ENCODE results near the gene TBC1D1.

DNA sequence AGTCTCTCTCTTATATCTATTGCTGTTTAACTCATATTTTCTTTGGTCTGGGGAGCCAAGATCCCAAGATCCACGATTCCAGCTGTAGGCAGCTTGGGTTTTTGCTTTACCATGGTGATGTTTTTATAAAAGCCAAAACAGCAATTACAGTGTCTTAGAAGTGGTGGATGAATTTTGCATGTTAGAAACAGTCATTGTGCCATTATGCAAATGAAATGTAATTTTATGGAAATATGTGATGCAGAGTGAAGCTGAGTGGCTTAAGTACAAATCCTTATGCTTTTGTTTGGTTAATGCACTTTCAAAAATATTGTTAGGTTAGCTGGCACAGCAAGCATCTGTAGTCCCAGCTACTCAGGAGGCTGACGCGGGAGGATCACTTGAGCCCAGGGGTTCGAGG is 36.5 kb downstream of the TBC1D1 start:
- TF ChIP-seq, protein P1, sequence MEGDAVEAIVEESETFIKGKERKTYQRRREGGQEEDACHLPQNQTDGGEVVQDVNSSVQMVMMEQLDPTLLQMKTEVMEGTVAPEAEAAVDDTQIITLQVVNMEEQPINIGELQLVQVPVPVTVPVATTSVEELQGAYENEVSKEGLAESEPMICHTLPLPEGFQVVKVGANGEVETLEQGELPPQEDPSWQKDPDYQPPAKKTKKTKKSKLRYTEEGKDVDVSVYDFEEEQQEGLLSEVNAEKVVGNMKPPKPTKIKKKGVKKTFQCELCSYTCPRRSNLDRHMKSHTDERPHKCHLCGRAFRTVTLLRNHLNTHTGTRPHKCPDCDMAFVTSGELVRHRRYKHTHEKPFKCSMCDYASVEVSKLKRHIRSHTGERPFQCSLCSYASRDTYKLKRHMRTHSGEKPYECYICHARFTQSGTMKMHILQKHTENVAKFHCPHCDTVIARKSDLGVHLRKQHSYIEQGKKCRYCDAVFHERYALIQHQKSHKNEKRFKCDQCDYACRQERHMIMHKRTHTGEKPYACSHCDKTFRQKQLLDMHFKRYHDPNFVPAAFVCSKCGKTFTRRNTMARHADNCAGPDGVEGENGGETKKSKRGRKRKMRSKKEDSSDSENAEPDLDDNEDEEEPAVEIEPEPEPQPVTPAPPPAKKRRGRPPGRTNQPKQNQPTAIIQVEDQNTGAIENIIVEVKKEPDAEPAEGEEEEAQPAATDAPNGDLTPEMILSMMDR (IDR thresholded peaks at IDR 0.05): no peak
- TF ChIP-seq POLR2A (IDR thresholded peaks at IDR 0.05): no peak
